ENCODE results near the gene REPS2. TPM values are rescaled to one million over a fixed set of nuclear protein-coding genes. Genes with fewer than 3 reads are reported as not detected.

REPS2 gene
- polyA plus RNA-seq, 1 experiment: 0.04 TPM

DNA sequence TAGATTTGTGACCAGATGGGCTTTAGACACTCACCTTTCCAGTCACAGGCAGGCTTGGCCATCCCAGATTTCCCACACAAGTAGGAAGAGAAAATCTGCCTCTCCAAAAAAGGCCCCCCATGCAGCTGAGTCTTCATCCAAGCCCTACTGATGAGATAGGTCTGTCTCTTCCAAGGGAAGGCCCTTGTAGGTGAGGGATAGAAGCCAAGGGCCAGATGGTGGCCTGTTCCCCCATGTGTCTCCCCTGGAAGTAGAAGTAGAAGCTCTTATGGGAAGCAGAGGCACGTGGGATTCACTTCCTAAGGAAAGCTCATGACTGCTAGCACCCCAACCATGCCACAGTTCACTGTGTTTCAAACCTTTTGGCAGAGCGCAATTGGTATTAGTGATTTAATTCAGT is 81.5 kb downstream of the REPS2 start:
- H3K27me3 ChIP-seq (ENCODE audit: control insufficient read depth, insufficient read depth, low read length): no peaks in the 10 kb centered on the region
- DNase-seq (ENCODE audit: low read depth): no peak
- POLR2A ChIA-PET: no interaction called here
- TF ChIP-seq, protein P1, sequence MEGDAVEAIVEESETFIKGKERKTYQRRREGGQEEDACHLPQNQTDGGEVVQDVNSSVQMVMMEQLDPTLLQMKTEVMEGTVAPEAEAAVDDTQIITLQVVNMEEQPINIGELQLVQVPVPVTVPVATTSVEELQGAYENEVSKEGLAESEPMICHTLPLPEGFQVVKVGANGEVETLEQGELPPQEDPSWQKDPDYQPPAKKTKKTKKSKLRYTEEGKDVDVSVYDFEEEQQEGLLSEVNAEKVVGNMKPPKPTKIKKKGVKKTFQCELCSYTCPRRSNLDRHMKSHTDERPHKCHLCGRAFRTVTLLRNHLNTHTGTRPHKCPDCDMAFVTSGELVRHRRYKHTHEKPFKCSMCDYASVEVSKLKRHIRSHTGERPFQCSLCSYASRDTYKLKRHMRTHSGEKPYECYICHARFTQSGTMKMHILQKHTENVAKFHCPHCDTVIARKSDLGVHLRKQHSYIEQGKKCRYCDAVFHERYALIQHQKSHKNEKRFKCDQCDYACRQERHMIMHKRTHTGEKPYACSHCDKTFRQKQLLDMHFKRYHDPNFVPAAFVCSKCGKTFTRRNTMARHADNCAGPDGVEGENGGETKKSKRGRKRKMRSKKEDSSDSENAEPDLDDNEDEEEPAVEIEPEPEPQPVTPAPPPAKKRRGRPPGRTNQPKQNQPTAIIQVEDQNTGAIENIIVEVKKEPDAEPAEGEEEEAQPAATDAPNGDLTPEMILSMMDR (IDR thresholded peaks at IDR 0.05; ENCODE audit: insufficient read depth, low read depth, low read length): no peak
- CTCF ChIA-PET: no interaction called here
- no peak overlapping the region for H3K4me3 ChIP-seq (ENCODE audit: low read depth, low read length)
- H3K36me3 ChIP-seq (ENCODE audit: control insufficient read depth, insufficient read depth, low read length): no peaks in the 10 kb centered on the region

DNA sequence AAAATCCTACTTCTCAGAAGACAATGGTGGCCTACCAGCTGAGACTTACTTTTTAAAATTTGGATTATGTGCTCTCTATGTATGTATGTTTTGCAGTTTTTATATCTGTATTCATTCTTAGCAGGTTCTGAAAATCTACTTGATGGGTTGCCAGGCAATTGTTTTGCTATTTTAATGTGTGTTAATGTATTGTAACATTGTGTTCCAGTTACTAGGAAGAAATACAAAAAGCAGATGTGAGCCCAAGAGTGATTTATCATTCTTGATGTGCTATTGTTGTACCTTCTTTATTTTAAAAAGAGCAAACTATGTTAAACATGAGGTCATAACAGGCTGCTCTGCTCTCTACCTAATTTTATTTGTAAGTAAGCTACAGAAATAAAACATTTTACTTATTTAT is 81.9 kb downstream of the REPS2 start:
- H3K36me3 ChIP-seq (ENCODE audit: control insufficient read depth, insufficient read depth, low read length): no peaks in the 10 kb centered on the region
- no peak overlapping the region for H3K4me3 ChIP-seq (ENCODE audit: low read depth, low read length)
- CTCF ChIA-PET: no interaction called here
- DNase-seq (ENCODE audit: low read depth): no peak
- TF ChIP-seq, protein P1 (IDR thresholded peaks at IDR 0.05; ENCODE audit: insufficient read depth, low read depth, low read length): no peak
- POLR2A ChIA-PET: no interaction called here
- H3K27me3 ChIP-seq (ENCODE audit: control insufficient read depth, insufficient read depth, low read length): no peaks in the 10 kb centered on the region

DNA sequence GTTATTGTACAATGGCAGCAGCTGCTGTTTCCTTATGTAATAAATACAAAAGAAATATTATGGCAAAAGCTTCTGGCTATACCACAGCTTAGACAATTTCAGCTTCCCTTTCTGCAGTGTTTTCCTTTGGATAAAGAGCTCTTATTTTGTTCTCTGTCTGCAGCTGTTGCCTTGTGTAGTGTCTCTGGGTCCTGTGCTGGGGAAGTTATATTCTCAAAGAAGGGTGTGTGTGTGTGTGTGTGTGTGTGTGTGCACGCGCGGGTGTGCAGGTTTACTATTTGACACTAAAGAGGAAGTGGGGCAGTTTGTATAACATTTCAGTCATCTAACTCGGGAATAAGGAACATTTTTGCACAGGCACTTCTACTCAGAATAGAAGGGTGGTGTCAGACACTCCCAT is 83.6 kb downstream of the REPS2 start:
- Histone ChIP-seq H3K4me3 (ENCODE audit: low read depth, low read length) (no peak overlapping the region), H3K27me3 (ENCODE audit: control insufficient read depth, insufficient read depth, low read length) (no peaks in the 10 kb centered on the region), H3K36me3 (ENCODE audit: control insufficient read depth, insufficient read depth, low read length) (no peaks in the 10 kb centered on the region)
- TF ChIP-seq, protein P1 (IDR thresholded peaks at IDR 0.05; ENCODE audit: insufficient read depth, low read depth, low read length): no peak
- DNase-seq (ENCODE audit: low read depth): no peak
- ChIA-PET CTCF (interaction anchor here (0.6 to 1.6 kb wide), 2 partner anchors 10 to 147 kb away, joined by 3 to 6 read pairs; no protein-coding TSS in a partner anchor), POLR2A (no interaction called here)

DNA sequence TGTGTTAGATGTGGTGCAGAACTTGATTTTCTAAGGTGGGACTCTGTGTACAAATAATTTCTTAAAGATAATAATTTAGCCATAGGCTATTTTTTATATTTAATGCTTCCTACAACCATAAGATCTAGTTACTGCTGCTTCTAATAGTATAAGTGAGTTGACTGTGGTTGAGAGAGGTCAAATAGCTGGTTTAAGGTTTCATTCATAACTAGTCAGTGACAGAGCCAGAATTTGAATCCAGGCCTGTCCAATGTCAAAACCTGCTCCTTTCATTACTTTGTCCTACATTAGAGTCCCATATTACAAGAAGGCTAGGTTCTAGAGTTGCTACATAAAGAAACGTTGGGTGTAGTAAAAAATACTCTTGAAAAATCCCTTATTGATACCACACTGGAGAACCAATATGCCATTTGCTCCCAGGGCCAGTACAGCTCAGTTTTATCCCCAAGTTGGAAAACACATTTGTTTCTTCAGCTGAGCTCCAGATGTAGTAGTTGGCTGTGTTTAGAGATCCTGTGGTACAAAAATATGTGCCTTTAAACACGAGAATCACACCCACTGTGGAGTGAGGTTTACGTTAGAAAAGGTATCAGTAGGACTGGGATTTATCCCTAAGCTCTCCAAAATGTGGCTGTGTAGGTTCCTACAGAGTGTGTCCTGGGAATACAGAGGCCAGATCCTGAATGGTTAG is 84.3 kb downstream of the REPS2 start:
- Histone ChIP-seq H3K27me3 (ENCODE audit: control insufficient read depth, insufficient read depth, low read length) (no peaks in the 10 kb centered on the region), H3K36me3 (ENCODE audit: control insufficient read depth, insufficient read depth, low read length) (no peaks in the 10 kb centered on the region), H3K4me3 (ENCODE audit: low read depth, low read length) (no peak overlapping the region)
- ChIA-PET CTCF (interaction anchor here (0.6 to 1.8 kb wide), 4 partner anchors 9 to 148 kb away, joined by 3 to 6 read pairs (median 4); no protein-coding TSS in a partner anchor), POLR2A (no interaction called here)
- no peak for DNase-seq (ENCODE audit: low read depth)
- TF ChIP-seq, protein P1 (IDR thresholded peaks at IDR 0.05; ENCODE audit: insufficient read depth, low read depth, low read length): no peak

DNA sequence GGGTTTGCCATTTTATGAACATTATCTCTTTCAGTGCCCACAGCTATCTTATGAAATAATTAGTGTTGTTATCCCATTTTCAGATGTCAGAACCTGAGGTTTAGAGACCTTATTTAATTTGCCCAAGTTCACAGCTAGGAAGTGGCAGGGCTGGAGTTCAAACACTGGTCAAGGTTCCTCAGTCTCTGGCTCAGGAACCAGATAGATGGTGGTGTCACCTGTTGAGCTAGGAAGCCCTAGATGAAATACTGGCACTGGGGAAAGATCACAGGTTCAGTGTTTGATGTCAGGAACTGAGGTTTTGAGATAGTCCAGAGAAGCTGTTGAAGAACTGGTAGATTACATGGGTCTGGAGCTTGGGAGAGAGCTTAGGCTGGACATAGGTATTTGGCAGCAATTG is 85.4 kb downstream of the REPS2 start:
- Histone ChIP-seq H3K27me3 (ENCODE audit: control insufficient read depth, insufficient read depth, low read length) (no peaks in the 10 kb centered on the region), H3K36me3 (ENCODE audit: control insufficient read depth, insufficient read depth, low read length) (no peaks in the 10 kb centered on the region), H3K4me3 (ENCODE audit: low read depth, low read length) (no peak overlapping the region)
- ChIA-PET POLR2A (no interaction called here), CTCF (interaction anchor here (0.8 to 1.8 kb wide), 2 partner anchors 14 to 15 kb away, joined by 3 to 4 read pairs; no protein-coding TSS in a partner anchor)
- TF ChIP-seq, protein P1 (IDR thresholded peaks at IDR 0.05; ENCODE audit: insufficient read depth, low read depth, low read length): no peak
- DNase-seq (ENCODE audit: low read depth): no peak

Data from BJ (cell line).